NCI-H1930 (cell line): ENCODE results near the gene CHERP.

ENCODE experiments used
- DNase-seq, 2 experiments: peaks; one replicate each; lab custom pipeline; 2025; lab: John Stamatoyannopoulos, UW

Gene CHERP

GRCh38 chr19:16542045-16542909 is at the start of gene CHERP:
CHERP (minus strand) TSS chr19:16542437; CDS start chr19:16542378, 59 bp downstream.
- DNase-seq: peak; percentile 80 to 90

- DNase-seq: no peak
Measured at GRCh38 chr19:16590876-16591802, 48.9 kb upstream of the CHERP start.

- DNase-seq: no peak
Measured at GRCh38 chr19:16589917-16590316, 47.7 kb upstream of the CHERP start.

GRCh38 chr19:16588824-16589577 is 46.8 kb upstream of the CHERP start:
- no peak for DNase-seq

- DNase-seq: no peak
Measured at GRCh38 chr19:16587833-16588823, 45.9 kb upstream of the CHERP start.

GRCh38 chr19:16586991-16587832 is 45.0 kb upstream of the CHERP start:
- no peak for DNase-seq

GRCh38 chr19:16586477-16586871 is 44.2 kb upstream of the CHERP start:
- no peak for DNase-seq

- no peak for DNase-seq
Measured at GRCh38 chr19:16585808-16586476, 43.7 kb upstream of the CHERP start.

- DNase-seq: no peak
Measured at GRCh38 chr19:16585094-16585801, 43.0 kb upstream of the CHERP start.

GRCh38 chr19:16584248-16585093 is 42.2 kb upstream of the CHERP start:
- DNase-seq: no peak

- no peak for DNase-seq
Measured at GRCh38 chr19:16582486-16583261, 40.4 kb upstream of the CHERP start.

GRCh38 chr19:16581971-16582343 is 39.7 kb upstream of the CHERP start:
- no peak for DNase-seq

GRCh38 chr19:16581145-16581970 is 39.1 kb upstream of the CHERP start:
- DNase-seq: no peak

- DNase-seq: no peak
Measured at GRCh38 chr19:16579381-16579780, 37.1 kb upstream of the CHERP start.

GRCh38 chr19:16577531-16577985 is 35.3 kb upstream of the CHERP start:
- DNase-seq: no peak
